ENCODE results near the gene KCNH2.

Gene KCNH2

DNA sequence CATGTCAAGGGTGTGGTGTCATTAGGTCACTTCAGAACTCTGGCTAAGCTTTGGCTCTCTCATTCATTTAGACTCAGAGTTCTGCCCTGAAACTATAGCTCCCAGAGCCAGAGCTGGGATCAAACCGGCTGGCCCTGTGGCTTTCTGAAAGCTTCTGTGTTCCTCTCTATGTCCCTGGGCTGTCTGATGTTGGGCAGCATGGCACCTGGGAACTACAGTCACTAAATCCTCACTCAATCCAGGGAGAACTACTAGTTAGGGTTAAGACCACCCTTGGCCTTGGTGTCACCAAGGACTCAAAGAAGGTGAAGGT lies 32.9 kb upstream of the KCNH2 start:
- no peak for DNase-seq

- DNase-seq = no peak
These were observed 32.4 kb upstream of the KCNH2 start for GRCh38 chr7:151010307-151011096.

DNA sequence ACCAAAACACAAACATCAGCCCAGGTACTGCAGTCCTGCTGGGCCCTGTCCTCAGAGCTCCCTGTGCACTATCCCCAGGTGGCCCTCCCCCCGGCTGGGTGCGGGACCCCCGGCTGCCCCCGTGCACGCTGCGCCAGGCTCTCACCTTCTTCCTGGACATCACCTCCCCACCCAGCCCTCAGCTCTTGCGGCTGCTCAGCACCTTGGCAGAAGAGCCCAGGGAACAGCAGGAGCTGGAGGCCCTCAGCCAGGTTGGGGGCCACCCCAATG lies 31.9 kb upstream of the KCNH2 start:
- DNase-seq = no peak

- no peak for DNase-seq
These were observed 31.4 kb upstream of the KCNH2 start for GRCh38 chr7:151009327-151010036.

- no peak for DNase-seq
These were observed 30.6 kb upstream of the KCNH2 start for GRCh38 chr7:151008511-151009323.

GRCh38 chr7:151008143-151008510 lies 30.0 kb upstream of the KCNH2 start:
- no peak for DNase-seq

GRCh38 chr7:151007469-151007898 lies 29.4 kb upstream of the KCNH2 start:
- DNase-seq = no peak

DNA sequence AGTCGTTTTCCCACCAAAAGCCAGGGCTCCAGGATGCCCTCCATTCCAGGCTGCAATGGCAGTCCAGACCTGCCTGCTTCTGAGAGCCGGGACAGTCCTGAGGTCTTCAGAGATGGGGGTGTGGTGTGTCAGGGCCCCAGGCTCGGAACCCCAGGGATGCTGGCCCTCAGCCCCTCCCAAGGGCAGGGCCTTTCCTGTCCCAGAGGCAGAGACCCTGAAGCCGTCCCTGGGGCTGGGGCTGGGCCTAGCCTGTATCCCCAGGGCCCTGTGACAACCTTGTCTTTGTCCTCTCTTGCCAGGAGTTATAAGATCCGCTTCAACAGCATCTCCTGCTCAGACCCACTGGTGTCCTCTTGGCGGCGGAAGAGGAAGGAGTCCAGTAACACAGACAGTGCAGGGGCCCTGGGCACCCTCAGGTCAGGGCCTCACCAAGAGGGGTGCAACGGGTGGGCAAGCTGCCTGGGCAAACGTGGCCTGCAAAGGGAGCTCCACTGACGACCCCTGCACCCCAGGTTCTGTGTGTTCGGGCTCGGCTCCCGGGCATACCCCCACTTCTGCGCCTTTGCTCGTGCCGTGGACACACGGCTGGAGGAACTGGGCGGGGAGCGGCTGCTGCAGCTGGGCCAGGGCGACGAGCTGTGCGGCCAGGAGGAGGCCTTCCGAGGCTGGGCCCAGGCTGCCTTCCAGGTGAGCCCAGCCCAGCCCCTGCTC lies 28.6 kb upstream of the KCNH2 start:
- no peak for DNase-seq

- no peak for DNase-seq
These were observed 27.4 kb upstream of the KCNH2 start for GRCh38 chr7:151005566-151005965.

GRCh38 chr7:151003572-151003971 lies 25.5 kb upstream of the KCNH2 start:
- DNase-seq = peak; percentile 86

- DNase-seq = no peak
These were observed 23.4 kb upstream of the KCNH2 start for GRCh38 chr7:151001546-151001945.

- DNase-seq = no peak
These were observed 22.9 kb upstream of the KCNH2 start for GRCh38 chr7:151000897-151001495.

- no peak for DNase-seq
These were observed 21.5 kb upstream of the KCNH2 start for GRCh38 chr7:150999497-151000230.

DNA sequence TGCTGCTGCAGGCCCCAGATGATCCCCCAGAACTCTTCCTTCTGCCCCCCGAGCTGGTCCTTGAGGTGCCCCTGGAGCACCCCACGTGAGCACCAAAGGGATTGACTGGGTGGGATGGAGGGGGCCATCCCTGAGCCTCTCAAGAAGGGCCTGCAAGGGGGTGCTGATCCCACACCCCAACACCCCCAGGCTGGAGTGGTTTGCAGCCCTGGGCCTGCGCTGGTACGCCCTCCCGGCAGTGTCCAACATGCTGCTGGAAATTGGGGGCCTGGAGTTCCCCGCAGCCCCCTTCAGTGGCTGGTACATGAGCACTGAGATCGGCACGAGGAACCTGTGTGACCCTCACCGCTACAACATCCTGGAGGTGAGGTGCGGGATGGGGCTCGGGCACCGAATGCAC lies 20.9 kb upstream of the KCNH2 start:
- DNase-seq = no peak

- DNase-seq = no peak
These were observed 20.2 kb upstream of the KCNH2 start for GRCh38 chr7:150998341-150998740.

DNA sequence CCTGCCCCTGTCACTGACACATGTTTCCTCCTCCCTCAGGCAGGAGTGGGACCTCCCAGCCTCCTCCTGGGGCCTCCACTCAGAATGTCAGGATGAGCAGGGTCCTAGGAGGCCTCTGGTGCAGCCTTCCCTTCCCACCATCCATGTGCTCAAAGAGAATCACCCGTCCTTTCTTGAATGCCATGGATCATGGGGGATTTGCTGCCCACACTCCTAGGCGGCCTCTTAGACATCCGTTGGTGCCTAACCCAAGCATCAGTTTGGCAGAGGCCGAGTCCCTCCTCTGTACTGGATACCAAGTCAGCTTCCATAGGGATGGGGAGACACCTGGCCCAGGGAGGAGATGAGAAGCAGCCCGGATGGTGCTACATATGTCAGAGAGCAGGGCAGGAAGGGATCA lies 19.7 kb upstream of the KCNH2 start:
- DNase-seq = no peak

DNA sequence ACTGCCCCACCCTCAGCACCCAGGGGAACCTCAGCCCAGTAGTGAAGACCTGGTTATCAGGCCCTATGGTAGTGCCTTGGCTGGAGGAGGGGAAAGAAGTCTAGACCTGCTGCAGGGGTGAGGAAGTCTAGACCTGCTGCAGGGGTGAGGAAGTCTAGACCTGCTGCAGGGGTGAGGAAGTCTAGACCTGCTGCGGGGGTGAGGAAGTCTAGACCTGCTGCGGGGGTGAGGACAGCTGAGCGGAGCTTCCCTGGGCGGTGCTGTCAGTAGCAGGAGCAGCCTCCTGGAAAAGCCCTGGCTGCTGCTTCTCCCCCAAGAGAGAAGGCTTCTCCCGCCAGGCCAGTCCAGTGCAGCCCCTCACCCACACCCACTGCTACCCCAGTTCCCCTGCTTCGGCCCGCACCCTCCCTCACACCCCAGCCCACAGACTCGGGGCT lies 19.0 kb upstream of the KCNH2 start:
- DNase-seq = no peak

GRCh38 chr7:150996376-150997074 lies 18.4 kb upstream of the KCNH2 start:
- DNase-seq = no peak

- DNase-seq = no peak
These were observed 16.9 kb upstream of the KCNH2 start for GRCh38 chr7:150994838-150995510.

DNA sequence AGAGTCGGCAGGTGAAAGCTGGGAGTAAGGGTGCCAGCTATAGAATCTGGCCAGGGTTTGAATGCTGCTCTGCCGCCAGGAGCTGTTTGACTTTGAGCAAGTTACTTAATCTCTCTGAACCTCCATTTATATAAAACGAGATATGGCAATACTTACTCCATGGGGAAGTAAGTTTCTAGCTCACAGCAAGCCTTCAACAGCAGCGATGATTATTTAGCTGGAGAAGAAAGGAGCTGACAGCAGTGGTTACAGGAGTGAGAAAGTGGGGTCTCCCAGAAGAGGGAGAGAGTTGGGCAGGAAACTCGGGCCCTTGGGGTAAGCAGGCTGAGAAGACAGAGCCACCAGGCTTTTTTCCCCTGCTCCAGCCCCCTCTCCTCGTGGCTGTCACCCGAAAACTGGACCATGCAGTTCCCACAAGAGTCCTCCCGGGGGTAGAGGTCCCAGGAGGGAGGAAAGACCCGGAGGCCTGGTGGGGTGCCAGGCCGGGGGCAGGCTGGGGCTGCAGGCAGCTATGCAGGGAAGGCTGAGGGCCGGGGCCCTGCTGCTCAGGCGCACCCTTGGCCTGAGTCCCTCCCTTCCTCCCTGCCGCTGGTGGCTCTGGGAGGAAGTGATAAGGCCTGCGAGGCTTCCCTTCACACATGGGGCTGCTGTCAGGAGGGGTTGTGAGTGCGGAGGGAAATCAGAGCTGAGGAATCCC lies 16.2 kb upstream of the KCNH2 start:
- no peak for DNase-seq

Data from NCI-H2029 (cell line).